ENCODE measurements around the gene FBXO42. TPM values are rescaled to one million over a fixed set of nuclear protein-coding genes. Genes with fewer than 3 reads are reported as not detected.
A peak's percentile ranks its signal among the peaks of the same experiment; 100 is the strongest.

Gene FBXO42
- total RNA-seq, 1 donor from 2014 or later: 18.4 TPM

GRCh38 chr1:16236511-16237342 lies 115.6 kb downstream of the FBXO42 start, which contains the start of gene CPLANE2:
Gene CPLANE2 (minus strand): TSS chr1:16237183. CDS start chr1:16236742, 441 bp downstream.
- H3K4me1 Mint-ChIP-seq (ENCODE audit: unreplicated experiment): peaks cover 15% of the 10 kb centered on the region
- H3K27me3 Mint-ChIP-seq: no peaks in the 10 kb centered on the region
- H3K27ac Mint-ChIP-seq: peak within 1 kb of the TSS; percentile 92
- no peak for TF ChIP-seq CTCF (conservative IDR thresholded peaks at IDR 0.05)
- H3K9me3 Mint-ChIP-seq: no peaks in the 10 kb centered on the region
- no peaks in the 10 kb centered on the region for H3K36me3 Mint-ChIP-seq
- H3K4me3 Mint-ChIP-seq: peak within 1 kb of the TSS; percentile 94
- peak; percentile 97 for DNase-seq (ENCODE audit: extremely low spot score, unreplicated experiment)

GRCh38 chr1:16235944-16236510 lies 116.3 kb downstream of the FBXO42 start:
- Mint-ChIP-seq H3K27me3 (no peaks in the 10 kb centered on the region), H3K27ac (peak overlapping the region; percentile 92), H3K4me1 (ENCODE audit: unreplicated experiment) (peaks cover 11% of the 10 kb centered on the region), H3K9me3 (no peaks in the 10 kb centered on the region), H3K4me3 (peak overlapping the region; percentile 94), H3K36me3 (no peaks in the 10 kb centered on the region)
- DNase-seq (ENCODE audit: extremely low spot score, unreplicated experiment): no peak
- peak; percentile 46 for TF ChIP-seq CTCF (conservative IDR thresholded peaks at IDR 0.05)

- H3K4me1 Mint-ChIP-seq (ENCODE audit: unreplicated experiment): peaks cover 10% of the 10 kb centered on the region
- no peak for DNase-seq (ENCODE audit: extremely low spot score, unreplicated experiment)
- TF ChIP-seq CTCF (conservative IDR thresholded peaks at IDR 0.05): no peak
- H3K27me3 Mint-ChIP-seq: no peaks in the 10 kb centered on the region
- peak overlapping the region; percentile 33 for H3K4me3 Mint-ChIP-seq
- no peak overlapping the region for H3K27ac Mint-ChIP-seq
- H3K9me3 Mint-ChIP-seq: no peaks in the 10 kb centered on the region
- no peaks in the 10 kb centered on the region for H3K36me3 Mint-ChIP-seq
These were observed 116.9 kb downstream of the FBXO42 start for GRCh38 chr1:16235347-16235746.

GRCh38 chr1:16233431-16233830 lies 118.8 kb downstream of the FBXO42 start:
- Mint-ChIP-seq H3K4me1 (ENCODE audit: unreplicated experiment) (peaks cover 8% of the 10 kb centered on the region), H3K27ac (no peak overlapping the region), H3K36me3 (no peaks in the 10 kb centered on the region), H3K27me3 (peaks cover 13% of the 10 kb centered on the region), H3K9me3 (no peaks in the 10 kb centered on the region), H3K4me3 (no peak overlapping the region)
- no peak for TF ChIP-seq CTCF (conservative IDR thresholded peaks at IDR 0.05)
- no peak for DNase-seq (ENCODE audit: extremely low spot score, unreplicated experiment)

- peaks cover 9% of the 10 kb centered on the region for H3K4me1 Mint-ChIP-seq (ENCODE audit: unreplicated experiment)
- H3K9me3 Mint-ChIP-seq: no peaks in the 10 kb centered on the region
- TF ChIP-seq CTCF (conservative IDR thresholded peaks at IDR 0.05): no peak
- H3K4me3 Mint-ChIP-seq: no peak overlapping the region
- no peak for DNase-seq (ENCODE audit: extremely low spot score, unreplicated experiment)
- H3K36me3 Mint-ChIP-seq: no peaks in the 10 kb centered on the region
- H3K27ac Mint-ChIP-seq: peak overlapping the region; percentile 56
- H3K27me3 Mint-ChIP-seq: peaks cover 24% of the 10 kb centered on the region
These were observed 120.0 kb downstream of the FBXO42 start for GRCh38 chr1:16232316-16232710.

All from type B pancreatic cell (in vitro differentiated cells).